ENCODE results near the gene TRAP1. TPM values are rescaled to one million over a fixed set of nuclear protein-coding genes. Genes with fewer than 3 reads are reported as not detected.

Gene TRAP1
- total RNA-seq, 1 experiment from 2014 or later: 204 TPM

GRCh38 chr16:3669082-3669481, 48.2 kb downstream of the TRAP1 start:
- ChIA-PET CTCF (no interaction called here), POLR2A (ENCODE audit: unreplicated experiment) (no interaction called here)
- H2AFZ ChIP-seq: no peak overlapping the region
- no peak for TF ChIP-seq CTCF (conservative IDR thresholded peaks at IDR 0.05)
- no peak for TF ChIP-seq EZH2 (IDR thresholded peaks at IDR 0.05; ENCODE audit: low read depth)
- no peak overlapping the region for H3K4me3 ChIP-seq
- no peak overlapping the region for H3K27ac ChIP-seq
- intact Hi-C loops (cut with micrococcal nuclease; ENCODE audit: unreplicated experiment): no loop called here
- no TSS peak for BruUV-seq (replicated peaks)
- H3K9me3 ChIP-seq (ENCODE audit: insufficient read depth, low read depth): no peaks in the 10 kb centered on the region
- peaks cover 14% of the 10 kb centered on the region for H3K36me3 ChIP-seq (ENCODE audit: low read depth)
- H3K79me2 ChIP-seq (ENCODE audit: low read depth): no peaks in the 10 kb centered on the region
- H3K4me1 ChIP-seq (replicated peaks; ENCODE audit: insufficient read depth): no peaks in the 10 kb centered on the region
- no peaks in the 10 kb centered on the region for H3K27me3 ChIP-seq (ENCODE audit: insufficient read depth, low read depth)
- H3F3A ChIP-seq (ENCODE audit: insufficient read depth, low read depth): no peaks in the 10 kb centered on the region
- no peak overlapping the region for H3K4me2 ChIP-seq
- no peaks in the 10 kb centered on the region for H3K9me2 ChIP-seq (ENCODE audit: insufficient read depth)
- DNase-seq: no peak
- H4K20me1 ChIP-seq (ENCODE audit: insufficient read depth): no peaks in the 10 kb centered on the region

GRCh38 chr16:3668626-3669025, 48.7 kb downstream of the TRAP1 start:
- no peaks in the 10 kb centered on the region for H3K27me3 ChIP-seq (ENCODE audit: insufficient read depth, low read depth)
- no peaks in the 10 kb centered on the region for H3K9me3 ChIP-seq (ENCODE audit: insufficient read depth, low read depth)
- peaks cover 9% of the 10 kb centered on the region; the same call in 1 of the 2 replicates for H3K36me3 ChIP-seq (ENCODE audit: low read depth)
- H3K27ac ChIP-seq: no peak overlapping the region
- no peak overlapping the region for H3K4me2 ChIP-seq
- no peak overlapping the region for H2AFZ ChIP-seq
- H3K4me3 ChIP-seq: no peak overlapping the region
- ChIA-PET CTCF (no interaction called here), POLR2A (ENCODE audit: unreplicated experiment) (interaction anchor here (0.6 to 0.7 kb wide), 2 partner anchors 26 to 741 kb away, joined by 4 to 6 read pairs; no protein-coding TSS in a partner anchor)
- H3K4me1 ChIP-seq (replicated peaks; ENCODE audit: insufficient read depth): no peaks in the 10 kb centered on the region
- no peaks in the 10 kb centered on the region for H4K20me1 ChIP-seq (ENCODE audit: insufficient read depth)
- no peak for DNase-seq
- no TSS peak for BruUV-seq (replicated peaks)
- no peaks in the 10 kb centered on the region for H3F3A ChIP-seq (ENCODE audit: insufficient read depth, low read depth)
- no peaks in the 10 kb centered on the region for H3K9me2 ChIP-seq (ENCODE audit: insufficient read depth)
- no peaks in the 10 kb centered on the region for H3K79me2 ChIP-seq (ENCODE audit: low read depth)
- TF ChIP-seq EZH2 (IDR thresholded peaks at IDR 0.05; ENCODE audit: low read depth) (no peak), CTCF (conservative IDR thresholded peaks at IDR 0.05) (no peak)
- intact Hi-C loops (cut with micrococcal nuclease; ENCODE audit: unreplicated experiment): no loop called here

- H3F3A ChIP-seq (ENCODE audit: insufficient read depth, low read depth): no peaks in the 10 kb centered on the region
- H3K4me1 ChIP-seq (replicated peaks; ENCODE audit: insufficient read depth): no peaks in the 10 kb centered on the region
- intact Hi-C loops (cut with micrococcal nuclease; ENCODE audit: unreplicated experiment): no loop called here
- no peaks in the 10 kb centered on the region for H3K79me2 ChIP-seq (ENCODE audit: low read depth)
- no peak overlapping the region for H2AFZ ChIP-seq
- POLR2A ChIA-PET (ENCODE audit: unreplicated experiment): no interaction called here
- no peaks in the 10 kb centered on the region for H3K9me3 ChIP-seq (ENCODE audit: insufficient read depth, low read depth)
- CTCF ChIA-PET: no interaction called here
- no peaks in the 10 kb centered on the region for H3K27me3 ChIP-seq (ENCODE audit: insufficient read depth, low read depth)
- peaks cover 9% of the 10 kb centered on the region for H3K36me3 ChIP-seq (ENCODE audit: low read depth)
- H3K27ac ChIP-seq: no peak overlapping the region
- no peaks in the 10 kb centered on the region for H3K9me2 ChIP-seq (ENCODE audit: insufficient read depth)
- H3K4me2 ChIP-seq: no peak overlapping the region
- no peak for DNase-seq
- TF ChIP-seq CTCF (conservative IDR thresholded peaks at IDR 0.05) (no peak), EZH2 (IDR thresholded peaks at IDR 0.05; ENCODE audit: low read depth) (no peak)
- no TSS peak for BruUV-seq (replicated peaks)
- H3K4me3 ChIP-seq: no peak overlapping the region
- H4K20me1 ChIP-seq (ENCODE audit: insufficient read depth): no peaks in the 10 kb centered on the region
Measured at GRCh38 chr16:3665508-3665907, 51.8 kb downstream of the TRAP1 start.

Data from PC-9 (cell line).